Neutrophil (primary cell): ENCODE measurements around the gene PIWIL1.

Source experiments
- H3K27ac ChIP-seq: fragments of 200-600 bp; sonication (generic); 2 replicates; pipeline ENCODE4 v1.5.1; 2016; ENCODE audit warnings: mild to moderate bottlenecking, moderate library complexity
- H3K27me3 ChIP-seq: fragments of 200-600 bp; sonication (generic); 2 replicates; pipeline ENCODE4 v1.6.0; 2016; ENCODE audit warnings: mild to moderate bottlenecking
- H3K36me3 ChIP-seq: fragments of 200-600 bp; sonication (generic); 2 replicates; pipeline ENCODE4 v1.5.1; 2017
- H3K4me1 ChIP-seq, 2 experiments: fragments of 200-600 bp in 1 of 2; sonication (generic) in 1 of 2; 1 replicate in 1 of 2; 2 replicates in 1 of 2; pipeline versions ENCODE4 v1.5.1 to v1.6.1; 2013 to 2016; ENCODE audit warnings: low read depth in 1 of 2, low read length in 1 of 2, mild to moderate bottlenecking in 1 of 2, moderate library complexity in 1 of 2; ENCODE audit not compliant: control insufficient read depth in 1 of 2, insufficient read depth in 1 of 2
- H3K4me3 ChIP-seq, 2 experiments: fragments of 200-600 bp in 1 of 2; sonication (generic) in 1 of 2; 1 replicate in 1 of 2; 2 replicates in 1 of 2; pipeline ENCODE4 v1.5.1; 2013 to 2016; ENCODE audit warnings: low read depth in 1 of 2, low read length in 1 of 2, mild to moderate bottlenecking in 1 of 2, moderate library complexity in 1 of 2
- H3K9me3 ChIP-seq: fragments of 200-600 bp; sonication (generic); 2 replicates; pipeline ENCODE4 v1.5.1; 2016
- CTCF ChIP-seq: fragments of 200-600 bp; sonication (generic); IDR thresholded peaks from 2 replicates; pipeline ENCODE4 v1.5.1; 2016; ENCODE audit warnings: antibody characterized with exemption

PIWIL1 gene

GRCh38 chr12:130385193-130385592 is 47.5 kb downstream of the PIWIL1 start:
- TF ChIP-seq CTCF = no peak
- H3K27me3 ChIP-seq = no peaks in the 10 kb centered on the region
- H3K27ac ChIP-seq = no peak overlapping the region
- no peaks in the 10 kb centered on the region for H3K36me3 ChIP-seq
- no peak overlapping the region for H3K4me3 ChIP-seq
- no peaks in the 10 kb centered on the region for H3K4me1 ChIP-seq
- no peaks in the 10 kb centered on the region for H3K9me3 ChIP-seq

- Histone ChIP-seq H3K36me3 (no peaks in the 10 kb centered on the region), H3K27me3 (no peaks in the 10 kb centered on the region), H3K4me1 (no peaks in the 10 kb centered on the region), H3K4me3 (no peak overlapping the region), H3K9me3 (no peaks in the 10 kb centered on the region), H3K27ac (no peak overlapping the region)
- no peak for TF ChIP-seq CTCF
Measured at GRCh38 chr12:130391186-130391585, 53.5 kb downstream of the PIWIL1 start.

- H3K4me1 ChIP-seq = no peaks in the 10 kb centered on the region
- no peaks in the 10 kb centered on the region for H3K36me3 ChIP-seq
- H3K27me3 ChIP-seq = no peaks in the 10 kb centered on the region
- no peak overlapping the region for H3K27ac ChIP-seq
- no peak overlapping the region for H3K4me3 ChIP-seq
- H3K9me3 ChIP-seq = no peaks in the 10 kb centered on the region
- no peak for TF ChIP-seq CTCF
Measured at GRCh38 chr12:130394906-130395305, 57.2 kb downstream of the PIWIL1 start.

- no peaks in the 10 kb centered on the region for H3K9me3 ChIP-seq
Measured at GRCh38 chr12:130396667-130397066, 59.0 kb downstream of the PIWIL1 start.

GRCh38 chr12:130398100-130398848 is 60.6 kb downstream of the PIWIL1 start:
- H3K27ac ChIP-seq = no peak overlapping the region
- H3K4me3 ChIP-seq = no peak overlapping the region
- no peaks in the 10 kb centered on the region for H3K4me1 ChIP-seq
- no peak for TF ChIP-seq CTCF
- H3K36me3 ChIP-seq = no peaks in the 10 kb centered on the region
- H3K9me3 ChIP-seq = no peaks in the 10 kb centered on the region
- H3K27me3 ChIP-seq = no peaks in the 10 kb centered on the region

More at GRCh38 chr12:130396667-130397066, 59.0 kb downstream of the PIWIL1 start:
- H3K27ac ChIP-seq = no peak overlapping the region
- no peaks in the 10 kb centered on the region for H3K36me3 ChIP-seq
- H3K4me3 ChIP-seq = no peak overlapping the region
- no peaks in the 10 kb centered on the region for H3K4me1 ChIP-seq
- no peak for TF ChIP-seq CTCF
- no peaks in the 10 kb centered on the region for H3K27me3 ChIP-seq
